Measurements from ENCODE around the gene NSD1. TPM values are rescaled to one million over a fixed set of nuclear protein-coding genes. Genes with fewer than 3 reads are reported as not detected.
A peak's percentile ranks its signal among the peaks of the same experiment; 100 is the strongest.
"Not testable (repeated sequence)": the region's sequence is repeated elsewhere in the genome, so short reads cannot be mapped to it uniquely, and the experiment has no call there.

Gene NSD1
- total RNA-seq, 1 donor from 2014 or later, result 25.8 TPM

DNA sequence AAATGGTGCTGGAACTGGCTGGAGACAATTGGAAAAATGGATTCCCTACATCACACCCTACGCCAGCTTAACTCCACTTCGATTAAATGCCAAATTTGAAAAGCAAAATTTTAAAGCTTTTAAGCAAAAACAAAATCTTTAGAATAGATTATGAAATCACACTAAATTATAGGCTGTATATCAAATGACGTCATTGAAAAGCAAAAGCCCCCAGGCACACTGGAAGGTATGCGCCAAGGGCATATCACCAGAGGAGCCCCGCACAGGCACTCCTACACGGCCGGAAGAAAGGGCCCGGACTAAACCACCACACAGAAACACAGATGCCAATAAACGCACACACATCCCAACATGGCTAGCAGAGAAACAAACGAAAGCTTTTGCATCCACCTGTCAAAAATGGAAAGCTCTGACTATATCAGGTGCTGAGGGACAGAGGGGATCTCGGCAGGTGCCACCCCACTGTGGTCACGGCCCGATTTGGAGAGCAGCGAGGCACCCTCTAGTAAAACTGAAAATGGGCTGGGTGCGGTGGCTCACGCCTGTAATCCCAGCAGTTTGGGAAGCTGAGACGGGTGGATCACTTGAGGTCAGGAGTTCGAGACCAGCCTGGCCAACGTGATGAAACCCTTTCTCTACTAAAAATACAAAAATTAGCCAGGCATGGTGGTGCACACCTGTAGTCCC is 195.1 kb downstream of the NSD1 start:
- no peak for DNase-seq (ENCODE audit: low read depth in 2 of 2)

DNA sequence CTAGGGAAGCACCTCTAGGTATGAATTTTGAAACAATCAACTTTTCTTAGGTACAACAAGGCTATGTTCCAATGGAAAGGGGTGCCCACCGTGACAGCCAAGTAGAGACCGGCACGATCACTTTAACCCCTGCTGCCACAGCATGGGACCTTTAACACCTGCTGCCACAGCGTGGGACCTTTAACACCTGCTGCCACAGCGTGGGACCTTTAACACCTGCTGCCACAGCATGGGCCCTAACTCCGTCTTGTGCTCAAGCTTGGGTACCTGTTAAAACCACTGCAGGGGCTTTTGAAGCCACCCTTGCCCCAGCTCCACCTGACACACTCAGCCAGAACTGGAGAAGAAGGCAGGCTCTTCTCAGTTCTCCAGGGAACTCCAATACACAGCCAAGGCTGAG is 196.3 kb downstream of the NSD1 start:
- no peak for DNase-seq (ENCODE audit: low read depth in 2 of 2)

DNA sequence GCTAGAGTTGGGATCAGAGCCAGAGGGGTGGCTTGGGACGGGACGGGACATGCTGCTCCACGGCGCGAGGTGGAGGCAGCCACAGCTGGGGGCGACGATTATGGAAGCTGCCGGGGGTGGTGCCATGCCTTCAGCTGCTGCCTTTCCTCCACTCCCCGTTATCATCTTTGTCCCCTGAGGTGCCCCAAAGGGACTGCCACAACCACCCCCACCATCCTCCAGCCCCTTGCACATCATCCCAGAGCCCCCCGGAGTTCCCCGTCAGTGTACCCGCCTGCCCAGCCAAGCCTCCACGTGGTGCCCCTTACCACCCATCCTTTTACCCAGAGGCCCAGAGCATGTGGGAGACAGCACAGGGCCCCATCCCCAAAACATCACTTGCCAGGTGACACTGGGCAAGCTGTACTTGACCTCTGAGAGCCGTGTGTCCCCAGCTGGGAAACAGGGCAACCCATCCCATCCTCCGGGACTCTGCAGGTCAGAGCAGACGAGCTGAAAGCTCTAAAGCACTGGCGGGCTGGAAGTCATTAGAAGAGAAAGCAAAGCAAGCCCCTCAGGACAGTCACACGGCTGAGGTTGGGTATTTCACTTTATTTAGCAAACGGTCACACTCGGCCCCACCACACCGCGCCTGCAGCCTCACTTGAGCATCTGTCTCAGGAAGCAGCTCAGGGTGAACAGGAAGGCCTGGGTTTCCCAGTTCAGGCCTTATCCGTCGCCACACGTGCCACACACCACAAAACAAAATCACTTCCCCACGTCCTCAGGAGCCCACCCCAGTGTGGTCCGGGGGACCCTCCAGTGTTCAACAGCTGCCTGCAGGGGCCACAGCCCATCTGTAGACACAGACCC is 197.6 kb downstream of the NSD1 start:
- no peak for DNase-seq (ENCODE audit: low read depth in 2 of 2)

DNA sequence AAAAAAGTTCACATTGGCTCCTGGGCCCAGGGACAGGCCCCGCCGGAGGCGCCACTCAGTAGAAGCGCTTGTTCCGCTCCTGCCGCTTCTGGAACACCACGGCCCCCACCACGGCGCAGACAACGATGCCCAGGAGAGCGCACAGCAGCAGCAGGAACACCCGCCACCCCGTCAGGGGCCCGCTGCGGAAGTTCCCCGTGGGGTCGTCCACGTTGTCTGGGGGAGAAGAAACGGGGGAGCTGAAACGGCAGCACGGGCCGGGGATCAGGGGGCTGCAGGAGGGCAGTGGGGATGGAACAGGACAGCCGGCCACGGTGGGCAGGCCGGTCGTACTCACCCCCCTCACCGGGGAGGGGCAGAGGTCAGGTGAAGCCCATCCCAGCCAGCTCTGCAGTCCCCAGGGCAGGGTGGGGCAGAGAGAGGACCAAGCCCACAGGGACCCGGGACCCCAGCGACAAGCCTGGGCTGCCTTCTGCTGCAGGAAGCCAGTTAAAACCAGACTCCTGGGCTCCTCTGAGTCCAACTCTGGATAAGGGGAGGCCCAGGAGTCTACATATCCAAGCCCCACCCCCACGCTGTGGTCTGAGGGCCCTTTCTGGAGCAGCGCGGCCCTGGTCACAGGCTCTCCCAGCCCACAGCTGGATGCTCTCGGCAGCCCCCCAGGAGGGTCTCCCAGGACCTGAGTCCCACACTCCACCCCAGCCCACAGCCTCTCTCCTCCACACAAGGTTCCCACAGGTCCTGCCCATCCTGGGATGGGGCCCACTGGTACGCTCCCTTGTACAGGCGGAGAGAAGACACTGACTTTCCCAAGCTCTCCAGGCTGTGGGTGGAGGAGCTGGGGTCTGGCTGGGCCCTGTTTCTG is 198.7 kb downstream of the NSD1 start:
- DNase-seq (ENCODE audit: low read depth in 2 of 2), result no peak

DNA sequence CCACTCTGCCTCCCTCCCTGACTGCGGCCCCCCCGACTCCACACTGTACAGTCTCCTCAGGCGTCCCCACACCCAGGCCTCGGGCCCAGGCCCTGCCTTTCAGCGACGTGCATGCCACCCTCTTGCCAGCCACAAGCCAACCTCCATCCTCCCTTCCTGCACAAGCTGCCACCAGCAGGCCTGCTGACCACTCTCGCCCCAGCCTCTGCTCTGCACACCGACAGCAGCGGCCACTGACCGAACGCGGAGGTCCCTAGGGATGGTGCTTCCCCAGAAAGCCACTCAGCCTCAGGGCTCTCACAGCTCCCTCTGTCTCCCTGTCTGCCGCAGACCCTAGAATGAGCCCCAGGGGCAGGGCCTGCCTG is 199.3 kb downstream of the NSD1 start:
- no peak for DNase-seq (ENCODE audit: low read depth in 2 of 2)

DNA sequence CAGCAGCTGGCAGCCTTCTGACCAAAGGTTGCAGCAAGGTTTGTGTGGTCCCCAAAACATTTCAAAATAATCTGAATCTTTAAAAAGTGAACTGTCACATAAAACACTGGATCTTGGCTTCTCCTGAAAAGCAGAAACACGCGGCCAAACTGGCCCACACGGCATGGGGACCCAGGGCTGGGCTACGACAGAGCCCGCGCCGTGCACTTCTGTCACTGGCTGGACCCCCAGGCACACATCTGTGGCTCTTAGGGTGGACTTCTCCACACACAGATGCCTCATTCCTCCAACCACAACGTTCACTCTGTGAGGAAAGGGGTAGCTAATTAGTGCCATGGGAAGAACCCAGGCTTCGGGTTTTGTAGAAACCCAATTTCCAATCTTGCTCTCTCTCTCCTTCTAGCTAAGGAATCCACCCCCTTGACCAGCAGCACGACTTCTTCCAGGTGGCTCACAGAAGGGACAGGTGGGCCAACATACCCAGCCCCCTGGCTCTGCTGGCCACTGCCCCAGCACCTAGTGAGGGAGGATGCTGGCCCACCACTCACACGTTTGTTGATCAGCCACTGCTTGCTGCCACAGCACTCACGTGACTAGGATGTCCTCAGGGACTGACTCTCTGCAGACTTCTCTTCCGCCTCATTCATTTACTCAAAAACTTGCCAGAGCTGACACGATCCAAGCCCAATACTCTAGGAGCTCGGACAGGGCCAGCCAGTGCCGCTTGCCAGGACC is 200.0 kb downstream of the NSD1 start:
- no peak for DNase-seq (ENCODE audit: low read depth in 2 of 2)

DNA sequence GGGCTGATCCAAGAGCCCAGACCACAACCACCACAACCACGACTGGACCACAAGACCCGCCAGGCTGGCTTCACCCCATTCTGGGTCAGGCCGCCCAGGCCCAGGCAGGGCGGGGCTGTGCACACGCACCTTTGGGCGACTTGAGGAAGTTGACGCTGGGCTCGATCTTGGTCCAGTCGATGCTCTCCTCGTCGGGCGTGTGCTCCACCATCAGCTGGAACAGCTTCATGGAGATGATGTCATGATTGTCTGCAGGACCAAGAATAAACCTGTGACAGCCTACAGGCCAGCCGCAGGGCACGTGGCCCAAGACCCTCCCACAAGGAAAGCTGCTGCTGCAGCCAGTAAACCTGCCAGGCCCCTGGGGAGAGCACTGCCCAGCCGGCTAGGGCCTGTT is 200.6 kb downstream of the NSD1 start:
- no peak for DNase-seq (ENCODE audit: low read depth in 2 of 2)

DNA sequence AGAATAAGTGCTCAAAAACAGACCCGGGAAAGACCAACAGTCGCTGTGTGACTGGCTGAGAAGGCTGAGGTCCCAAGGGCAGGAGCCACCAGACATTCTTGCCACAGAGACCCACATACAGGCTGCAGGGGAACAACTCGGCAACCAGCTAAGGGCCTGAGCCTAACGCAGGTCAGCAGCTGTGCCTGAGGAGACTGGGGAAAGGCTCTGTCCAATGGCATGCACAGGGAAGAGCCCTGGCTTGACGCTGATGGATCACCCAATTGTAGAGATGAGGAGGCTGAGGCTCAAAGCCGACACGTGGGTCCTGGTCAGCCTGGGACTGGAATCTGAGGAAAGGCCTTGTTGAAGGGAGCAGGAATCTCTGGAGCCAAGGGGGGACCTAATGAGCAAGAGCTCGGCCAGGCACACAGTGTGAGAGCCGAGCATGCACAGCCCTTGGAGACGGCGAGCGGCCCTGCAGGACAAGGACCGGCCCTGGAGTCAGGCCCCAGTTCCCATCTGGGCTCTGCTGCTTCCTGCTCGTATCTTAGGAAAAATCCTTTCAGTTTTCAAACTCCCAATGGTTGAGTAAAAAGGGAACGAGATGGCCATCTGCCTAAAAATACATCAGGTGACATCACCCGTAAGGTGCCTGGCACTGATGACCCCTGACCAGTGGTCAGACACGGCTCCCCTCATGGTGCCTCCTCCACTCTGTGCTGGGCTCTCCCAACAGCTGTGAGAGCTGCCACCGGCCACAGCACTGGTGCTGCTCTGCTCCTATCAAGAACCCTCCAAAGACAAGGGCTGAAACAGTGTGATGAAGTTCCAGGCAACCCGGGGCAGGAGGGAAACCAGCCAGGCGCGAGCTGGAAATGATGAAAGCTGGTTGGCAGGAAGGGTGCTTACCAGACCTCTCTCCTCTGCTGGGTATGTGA is 201.5 kb downstream of the NSD1 start:
- no peak for DNase-seq (ENCODE audit: low read depth in 2 of 2)

DNA sequence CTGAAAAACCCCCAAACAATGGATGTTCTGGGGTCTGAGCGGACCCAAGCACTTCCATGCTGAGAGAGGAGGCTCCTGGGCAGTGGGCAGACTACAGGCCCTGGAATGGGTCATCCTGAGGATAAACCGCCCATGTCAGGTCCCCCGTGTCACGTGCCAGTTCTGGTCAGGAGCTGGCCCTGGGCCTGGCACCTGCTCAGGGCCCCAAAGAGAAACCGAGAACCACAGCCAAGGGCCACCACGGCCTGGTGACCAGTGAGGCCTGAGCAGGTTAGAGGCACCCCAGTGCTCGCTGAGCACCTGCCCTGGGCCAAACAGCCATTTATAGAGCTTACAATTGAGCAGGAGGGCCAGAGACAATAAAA is 202.1 kb downstream of the NSD1 start:
- DNase-seq (ENCODE audit: low read depth in 2 of 2), result no peak

DNA sequence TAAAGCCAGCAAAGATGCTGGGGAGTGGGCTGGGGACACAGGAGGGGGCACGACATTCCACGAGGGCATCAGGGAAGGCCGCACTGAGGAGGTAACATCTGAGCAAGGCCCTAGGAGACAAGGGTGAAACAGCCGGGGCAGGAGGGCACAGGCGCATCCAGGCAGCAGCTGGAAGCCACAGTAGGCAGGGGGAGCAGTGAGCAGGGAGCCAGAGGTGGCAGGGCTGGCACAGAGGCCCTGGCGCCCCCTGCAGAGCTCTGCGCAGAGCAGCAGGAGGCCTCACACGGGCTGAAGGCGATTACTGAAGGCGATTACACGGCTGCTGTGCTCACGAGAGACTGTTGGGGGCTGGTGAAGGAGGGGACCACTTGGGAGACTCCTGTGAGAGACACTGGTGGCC is 202.5 kb downstream of the NSD1 start:
- peak in 1 of 2 donors; percentile 48 for DNase-seq (ENCODE audit: low read depth in 2 of 2)

DNA sequence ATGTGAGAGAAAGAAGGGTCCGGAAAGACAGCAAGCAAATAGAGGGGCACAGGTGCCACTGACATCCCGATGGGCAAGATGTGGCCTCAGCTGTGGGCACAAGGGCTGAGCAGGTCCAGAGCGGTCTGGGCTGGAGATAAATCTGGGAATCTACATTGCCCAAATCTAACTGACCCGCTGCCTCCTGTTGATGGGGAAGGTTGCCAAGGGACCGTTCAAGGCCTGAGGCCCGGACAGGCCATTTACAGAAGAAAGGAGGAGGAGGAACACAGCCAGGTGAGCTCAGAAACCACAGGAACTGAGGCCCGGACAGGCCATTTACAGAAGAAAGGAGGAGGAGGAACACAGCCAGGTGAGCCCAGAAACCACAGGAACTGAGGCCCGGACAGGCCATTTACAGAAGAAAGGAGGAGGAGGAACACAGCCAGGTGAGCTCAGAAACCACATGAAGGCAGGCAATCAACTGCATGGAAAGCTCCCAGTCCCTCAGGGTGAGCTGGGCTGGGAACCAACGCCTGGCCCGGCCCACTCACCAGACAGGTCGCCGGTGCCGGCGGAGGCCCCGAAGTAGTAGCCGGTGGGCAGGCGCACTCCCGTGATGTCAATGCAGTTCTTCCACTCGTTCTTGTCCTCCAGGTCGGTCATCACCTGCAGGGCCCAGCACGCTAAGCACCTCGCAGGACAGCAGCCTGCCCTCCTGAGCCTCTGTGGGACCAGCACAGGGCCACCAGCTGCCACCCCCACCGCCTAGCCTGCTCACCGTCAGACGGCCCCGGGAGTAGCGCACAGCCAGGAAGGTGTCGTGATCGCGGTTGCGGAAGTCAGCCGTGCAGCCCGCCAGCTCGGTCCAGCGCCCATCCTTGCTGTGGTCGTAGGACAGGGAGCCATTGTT is 203.3 kb downstream of the NSD1 start:
- no peak for DNase-seq (ENCODE audit: low read depth in 2 of 2)

DNA sequence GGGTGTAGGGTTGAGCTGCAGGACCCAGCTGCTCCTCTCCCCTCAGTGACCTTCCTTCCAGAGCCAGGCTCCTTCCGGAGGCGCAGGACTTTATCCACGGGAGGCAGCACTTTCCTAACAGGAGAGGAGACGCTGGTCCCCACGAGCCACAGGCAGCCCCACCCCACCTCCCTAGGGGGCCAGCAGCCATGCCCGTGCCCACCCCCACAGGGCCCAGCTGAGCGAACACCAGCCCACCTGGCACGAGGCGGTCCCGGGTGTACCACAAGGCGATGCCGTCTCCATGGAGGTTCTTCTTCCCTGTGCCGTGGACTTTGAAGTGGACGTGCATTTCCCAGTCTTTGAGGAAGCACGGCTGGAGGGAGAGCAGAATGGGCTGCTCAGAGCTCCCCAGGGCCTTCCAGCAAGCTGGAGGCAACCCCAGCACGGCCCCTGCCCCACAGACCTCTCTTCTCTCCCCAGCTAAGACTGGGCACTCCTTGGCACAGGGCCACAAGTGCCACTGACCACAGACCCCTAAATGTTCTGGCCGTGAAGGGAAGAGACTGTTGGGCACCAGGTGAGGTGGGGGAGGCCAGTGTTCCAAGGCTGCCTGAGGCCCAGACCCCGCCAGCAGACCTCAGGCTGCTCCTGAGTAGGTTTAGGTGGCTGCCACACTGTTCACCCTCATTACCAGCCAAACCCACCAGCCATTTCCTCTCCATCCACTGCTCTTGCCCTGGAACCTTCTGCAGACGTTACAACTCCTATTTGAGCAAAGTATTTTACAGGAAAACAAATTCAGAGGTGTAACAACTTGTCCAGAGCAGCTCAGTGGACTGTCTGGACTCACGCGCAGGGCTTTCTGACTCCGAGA is 204.9 kb downstream of the NSD1 start:
- no peak for DNase-seq (ENCODE audit: low read depth in 2 of 2)

DNA sequence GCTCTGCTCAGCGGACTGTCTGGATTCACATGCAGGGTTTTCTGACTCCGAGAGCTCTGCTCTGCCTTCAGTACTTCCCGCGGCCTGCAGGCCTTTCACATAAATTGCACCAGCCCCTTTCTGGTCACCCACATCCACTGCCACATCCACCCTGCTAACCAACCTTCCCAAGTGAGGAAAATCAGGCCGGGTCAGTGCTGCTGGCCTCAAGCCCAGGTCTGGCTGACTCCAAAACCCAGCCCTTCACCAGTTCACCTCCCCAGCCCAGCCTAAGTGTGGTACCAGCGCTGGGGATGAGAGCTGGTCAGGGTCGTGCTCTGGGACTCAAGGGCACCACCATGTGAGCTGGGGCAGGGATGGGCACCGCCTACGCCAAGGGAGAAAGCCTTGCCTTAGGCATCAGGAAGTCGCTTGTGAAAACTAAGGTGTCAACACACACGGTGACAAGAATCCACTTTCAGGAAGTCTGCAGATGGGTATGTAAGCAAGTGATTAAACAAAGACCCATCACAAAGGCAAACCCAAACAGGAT is 205.6 kb downstream of the NSD1 start:
- peak in 1 of 2 donors; percentile 45 for DNase-seq (ENCODE audit: low read depth in 2 of 2)

DNA sequence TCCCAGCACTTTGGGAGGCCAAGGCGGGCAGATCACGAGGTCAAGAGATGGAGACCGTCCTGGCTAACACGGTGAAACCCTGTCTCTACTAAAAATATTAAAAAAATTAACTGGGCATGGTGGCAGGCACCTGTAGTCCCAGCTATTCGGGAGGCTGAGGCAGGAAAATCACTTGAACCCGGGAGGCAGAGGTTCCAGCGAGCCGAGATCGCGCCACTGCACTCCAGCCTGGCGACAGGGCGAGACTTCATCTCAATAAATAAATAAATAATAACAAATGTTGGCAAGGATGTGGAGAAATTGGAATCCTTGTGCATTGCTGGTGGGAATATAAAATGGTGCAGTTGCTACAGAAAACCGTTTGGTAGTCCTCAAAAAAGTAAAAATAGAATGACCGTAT is 209.4 kb downstream of the NSD1 start:
- not testable (repeated sequence) for DNase-seq (ENCODE audit: low read depth in 2 of 2)

DNA sequence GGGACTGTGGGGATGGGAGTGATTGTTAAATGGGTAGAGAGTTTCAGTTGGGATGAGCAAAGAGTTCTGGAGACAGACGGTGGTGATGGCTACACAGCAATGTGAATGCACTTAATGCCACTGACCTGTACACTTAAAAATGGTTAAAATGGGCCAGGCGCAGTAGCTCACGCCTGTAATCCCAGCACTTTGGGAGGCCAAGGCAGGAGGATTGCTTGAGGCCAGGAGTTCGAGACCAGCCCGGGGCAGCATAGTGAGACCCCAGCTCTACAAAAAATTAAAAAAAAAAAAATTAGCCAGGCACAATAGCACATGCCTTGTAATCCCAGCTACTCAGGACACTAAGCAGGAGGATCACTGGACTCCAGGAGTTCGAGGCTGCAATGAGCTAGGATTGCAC is 210.2 kb downstream of the NSD1 start:
- no peak for DNase-seq (ENCODE audit: low read depth in 2 of 2)

DNA sequence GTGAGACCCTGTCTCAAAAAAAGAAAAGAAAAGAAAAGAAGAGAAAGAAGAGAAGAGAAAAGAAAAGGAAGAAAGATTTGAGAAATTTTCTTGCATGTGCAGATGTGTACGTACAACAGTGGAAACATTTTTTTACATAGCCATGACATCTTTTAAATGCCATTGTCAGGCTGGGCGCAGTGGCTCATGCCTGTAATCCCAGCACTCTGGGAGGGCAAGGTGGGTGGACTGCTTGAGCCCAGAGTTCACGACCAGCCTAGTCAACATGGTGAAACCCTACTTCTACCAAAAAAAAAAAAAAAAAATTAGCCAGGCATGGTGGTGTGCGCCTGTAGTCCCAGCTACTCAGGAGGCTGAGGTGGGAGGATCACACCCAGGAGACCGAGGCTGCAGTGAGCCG is 211.3 kb downstream of the NSD1 start:
- no peak for DNase-seq (ENCODE audit: low read depth in 2 of 2)

DNA sequence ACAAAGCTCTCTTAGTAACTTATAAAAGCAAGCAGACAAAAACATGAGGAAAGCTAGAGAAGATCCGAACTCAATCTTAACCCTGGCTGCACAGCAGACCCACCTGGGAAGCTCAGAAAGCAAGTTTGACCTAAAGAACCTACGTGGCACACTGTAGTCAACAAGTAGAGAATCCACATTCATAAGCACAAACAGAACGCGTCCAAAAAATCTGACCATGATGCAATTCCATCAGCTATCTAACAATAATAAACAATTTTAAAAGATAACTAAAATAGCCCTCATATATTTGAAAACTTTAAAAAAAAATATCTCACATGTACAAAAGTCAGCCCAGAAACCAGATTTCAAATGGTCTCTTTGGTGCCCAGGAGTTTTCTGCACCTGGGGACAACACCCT is 213.2 kb downstream of the NSD1 start:
- no peak for DNase-seq (ENCODE audit: low read depth in 2 of 2)

DNA sequence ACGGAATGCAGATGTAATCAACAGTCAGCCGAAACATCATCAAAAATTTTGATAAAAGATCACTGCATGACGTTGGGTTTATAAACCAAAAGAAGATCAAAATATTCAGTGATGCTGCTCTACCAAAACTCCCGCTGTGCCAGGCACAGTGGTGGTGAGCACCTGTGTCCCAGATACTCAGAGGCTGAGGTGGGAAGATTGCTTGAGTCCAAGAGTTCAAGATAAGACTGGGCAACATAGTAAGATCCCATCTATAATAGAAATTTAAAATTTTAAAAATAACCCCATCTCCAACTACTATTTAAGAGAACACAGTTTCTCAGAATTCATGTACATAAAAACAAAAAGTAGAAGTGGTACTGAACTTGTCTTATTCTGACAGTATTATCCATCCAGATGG is 214.1 kb downstream of the NSD1 start:
- DNase-seq (ENCODE audit: low read depth in 2 of 2), result no peak

DNA sequence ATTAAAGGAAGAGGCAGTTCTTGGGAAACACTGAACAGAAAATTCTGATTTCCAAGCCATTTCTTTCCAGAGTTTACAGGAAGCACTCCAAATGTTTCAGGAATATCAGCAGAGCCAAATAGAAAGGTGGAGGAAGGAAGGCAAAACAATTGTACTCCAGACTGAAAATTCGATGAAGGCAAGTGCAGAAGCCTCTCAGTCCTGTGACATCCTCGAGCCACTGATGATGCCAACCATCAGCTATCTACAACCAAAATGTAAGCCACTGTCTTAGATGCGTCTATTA is 215.7 kb downstream of the NSD1 start:
- no peak for DNase-seq (ENCODE audit: low read depth in 2 of 2)

Data from dermis microvascular lymphatic vessel endothelial cell (primary cell).